ENCODE measurements around the gene ABCE1. TPM values are rescaled to one million over a fixed set of nuclear protein-coding genes. Genes with fewer than 3 reads are reported as not detected.

ABCE1 gene
- total RNA-seq, 1 donor from 2014 or later = 43.7 TPM

GRCh38 chr4:145075742-145076468, 22.2 kb upstream of the ABCE1 start:
- TF ChIP-seq CTCF (IDR thresholded peaks at IDR 0.05) = no peak

GRCh38 chr4:145076469-145076855, 21.6 kb upstream of the ABCE1 start:
- no peak for DNase-seq (ENCODE audit: low spot score in 2 of 2)
- no peak for TF ChIP-seq CTCF (IDR thresholded peaks at IDR 0.05)
- Histone ChIP-seq H3K9me3 (peaks cover 0 to 3% of the 10 kb centered on the region in 2 donors), H3K27ac (no peak overlapping the region), H3K27me3 (no peaks in the 10 kb centered on the region), H3K4me3 (no peak overlapping the region), H3K36me3 (peaks cover 5 to 31% of the 10 kb centered on the region in 2 donors), H3K4me1 (no peaks in the 10 kb centered on the region)
- intact Hi-C loops (cut with DNase I) = no loop called here

More at GRCh38 chr4:145075742-145076468, 22.2 kb upstream of the ABCE1 start:
- Histone ChIP-seq H3K27me3 (no peaks in the 10 kb centered on the region), H3K9me3 (peaks cover 0 to 3% of the 10 kb centered on the region in 2 donors), H3K4me3 (no peak overlapping the region), H3K4me1 (no peaks in the 10 kb centered on the region), H3K36me3 (peaks cover 5 to 25% of the 10 kb centered on the region in 2 donors), H3K27ac (no peak overlapping the region)
- intact Hi-C loops (cut with DNase I) = no loop called here
- no peak for DNase-seq (ENCODE audit: low spot score in 2 of 2)

- no peak for DNase-seq (ENCODE audit: low spot score in 2 of 2)
- H3K36me3 ChIP-seq = peaks cover 5 to 46% of the 10 kb centered on the region in 2 donors
- H3K9me3 ChIP-seq = peaks cover 0 to 3% of the 10 kb centered on the region in 2 donors
- no peak overlapping the region for H3K4me3 ChIP-seq
- H3K4me1 ChIP-seq = no peaks in the 10 kb centered on the region
- no peaks in the 10 kb centered on the region for H3K27me3 ChIP-seq
- no peak for TF ChIP-seq CTCF (IDR thresholded peaks at IDR 0.05)
- no peak overlapping the region for H3K27ac ChIP-seq
- intact Hi-C loops (cut with DNase I) = no loop called here
Measured at GRCh38 chr4:145081756-145082155, 16.4 kb upstream of the ABCE1 start.

GRCh38 chr4:145083891-145084605, 14.1 kb upstream of the ABCE1 start:
- H3K36me3 ChIP-seq = peaks cover 5 to 47% of the 10 kb centered on the region in 2 donors
- H3K27ac ChIP-seq = no peak overlapping the region
- H3K4me1 ChIP-seq = no peaks in the 10 kb centered on the region
- intact Hi-C loops (cut with DNase I) = no loop called here
- H3K27me3 ChIP-seq = no peaks in the 10 kb centered on the region
- TF ChIP-seq CTCF (IDR thresholded peaks at IDR 0.05) = no peak
- no peaks in the 10 kb centered on the region for H3K9me3 ChIP-seq
- no peak overlapping the region for H3K4me3 ChIP-seq
- no peak for DNase-seq (ENCODE audit: low spot score in 2 of 2)

GRCh38 chr4:145090380-145090779, 7.7 kb upstream of the ABCE1 start:
- no peak for TF ChIP-seq CTCF (IDR thresholded peaks at IDR 0.05)
- H3K27ac ChIP-seq = no peak overlapping the region
- H3K36me3 ChIP-seq = peaks cover 7 to 68% of the 10 kb centered on the region in 2 donors
- no peak overlapping the region for H3K4me3 ChIP-seq
- no peaks in the 10 kb centered on the region for H3K27me3 ChIP-seq
- no peaks in the 10 kb centered on the region for H3K9me3 ChIP-seq
- H3K4me1 ChIP-seq = no peaks in the 10 kb centered on the region
- no peak for DNase-seq (ENCODE audit: low spot score in 2 of 2)
- intact Hi-C loops (cut with DNase I) = no loop called here

Data from ascending aorta (tissue), 2 donors.